LHCN-M2 (cell line): ENCODE measurements around the gene ARL6IP5. TPM values are rescaled to one million over a fixed set of nuclear protein-coding genes. Genes with fewer than 3 reads are reported as not detected.

Experiments used
- DNase-seq: peaks from one replicate; pipeline ENCODE4 v3.0.0-alpha.2; 2012; ENCODE audit warnings: low read depth
- total RNA-seq: library from RNA; depleted of rRNA; stranded (reverse); fragments of >200 nt; gene quantifications from 2 replicates; pipeline ENCODE4 v1.2.3, GENCODE V29; 2014

The ARL6IP5 gene
- total RNA-seq, 1 experiment from 2014 or later = 119 TPM

GRCh38 chr3:69085833-69086722 is 1.3 kb downstream of the ARL6IP5 start:
- DNase-seq = peak; percentile 94

GRCh38 chr3:69087030-69087791 is 2.5 kb downstream of the ARL6IP5 start:
- DNase-seq = no peak

GRCh38 chr3:69088063-69088462 is 3.3 kb downstream of the ARL6IP5 start:
- DNase-seq = peak; percentile 85

GRCh38 chr3:69090021-69090420 is 5.3 kb downstream of the ARL6IP5 start:
- peak; percentile 69 for DNase-seq

- DNase-seq = no peak
These were observed 6.8 kb downstream of the ARL6IP5 start for GRCh38 chr3:69091389-69092029.

- no peak for DNase-seq
These were observed 7.3 kb downstream of the ARL6IP5 start for GRCh38 chr3:69092030-69092516.

- peak; percentile 78 for DNase-seq
These were observed 9.9 kb downstream of the ARL6IP5 start for GRCh38 chr3:69094467-69095205.

- peak; percentile 79 for DNase-seq
These were observed 10.9 kb downstream of the ARL6IP5 start for GRCh38 chr3:69095636-69096035.

- DNase-seq = no peak
These were observed 11.6 kb downstream of the ARL6IP5 start for GRCh38 chr3:69096299-69096698.

- peak; percentile 88 for DNase-seq
These were observed 12.8 kb downstream of the ARL6IP5 start for GRCh38 chr3:69097407-69098086.

- DNase-seq = no peak
These were observed 14.8 kb downstream of the ARL6IP5 start for GRCh38 chr3:69099576-69099975.

- no peak for DNase-seq
These were observed 17.6 kb downstream of the ARL6IP5 start for GRCh38 chr3:69102384-69102783.

GRCh38 chr3:69103123-69103522 is 18.4 kb downstream of the ARL6IP5 start:
- no peak for DNase-seq

GRCh38 chr3:69104586-69104985 is 19.8 kb downstream of the ARL6IP5 start:
- no peak for DNase-seq

GRCh38 chr3:69105320-69105719 is 20.6 kb downstream of the ARL6IP5 start:
- DNase-seq = no peak

- DNase-seq = no peak
These were observed 23.1 kb downstream of the ARL6IP5 start for GRCh38 chr3:69107841-69108240.

GRCh38 chr3:69108811-69109210 is 24.1 kb downstream of the ARL6IP5 start:
- DNase-seq = no peak

GRCh38 chr3:69110941-69111546 is 26.3 kb downstream of the ARL6IP5 start:
- DNase-seq = no peak

- peak; percentile 87 for DNase-seq
These were observed 28.8 kb downstream of the ARL6IP5 start for GRCh38 chr3:69113536-69113935.

- peak; percentile 59 for DNase-seq
These were observed 31.0 kb downstream of the ARL6IP5 start for GRCh38 chr3:69115731-69116130.
